Subcutaneous adipose tissue (tissue), 4 donors: ENCODE results near the gene LRP1B. TPM values are rescaled to one million over a fixed set of nuclear protein-coding genes. Genes with fewer than 3 reads are reported as not detected.

Experiments used
- CTCF ChIP-seq: fragments of 450-650 bp; IDR thresholded peaks from one replicate; pipeline ENCODE4 v1.5.1; 2016; ENCODE audit warnings: low read depth, mild to moderate bottlenecking, control low read depth, antibody characterized with exemption, moderate library complexity
- total RNA-seq, 4 donors: library from RNA; depleted of rRNA; stranded (reverse); fragments of >200 nt; gene quantifications; one replicate each; pipeline ENCODE4 v1.1.0, GENCODE V29; 2016

Gene LRP1B
- total RNA-seq, 4 donors from 2014 or later = 4.2 to 50.2 (median 14.7) TPM

GRCh38 chr2:141464995-141465394 is 665.8 kb downstream of the LRP1B start:
- TF ChIP-seq CTCF = no peak

GRCh38 chr2:141458351-141458750 is 672.5 kb downstream of the LRP1B start:
- no peak for TF ChIP-seq CTCF

GRCh38 chr2:141455877-141456276 is 674.9 kb downstream of the LRP1B start:
- TF ChIP-seq CTCF = no peak

GRCh38 chr2:141455211-141455826 is 675.5 kb downstream of the LRP1B start:
- no peak for TF ChIP-seq CTCF

- no peak for TF ChIP-seq CTCF
Measured at GRCh38 chr2:141440072-141440635, 690.7 kb downstream of the LRP1B start.

GRCh38 chr2:141439524-141439923 is 691.3 kb downstream of the LRP1B start:
- TF ChIP-seq CTCF = no peak

GRCh38 chr2:141438536-141438935 is 692.3 kb downstream of the LRP1B start:
- TF ChIP-seq CTCF = no peak
